ENCODE measurements around the gene NPAS3.

- TF ChIP-seq POLR2AphosphoS2 (conservative IDR thresholded peaks at IDR 0.05; ENCODE audit: low read length) (no peak), CBX2 (IDR thresholded peaks at IDR 0.05; ENCODE audit: borderline replicate concordance, low read depth) (no peak), TFCP2L1 (CRISPR knock-in tag; IDR thresholded peaks at IDR 0.05) (no peak), CTCF (IDR thresholded peaks at IDR 0.05) (no peak), REST (IDR thresholded peaks at IDR 0.05) (no peak), MAZ (IDR thresholded peaks at IDR 0.05; ENCODE audit: borderline replicate concordance, low read depth, low read length) (no peak), JUN (IDR thresholded peaks at IDR 0.05) (no peak), PHF8 (IDR thresholded peaks at IDR 0.05; ENCODE audit: borderline replicate concordance, low read depth) (no peak)
These were observed 869.5 kb downstream of the NPAS3 start for GRCh38 chr14:33808187-33808586.

All from A549 (cell line).